ENCODE results near the gene TTC7B. TPM values are rescaled to one million over a fixed set of nuclear protein-coding genes. Genes with fewer than 3 reads are reported as not detected.

The TTC7B gene
- total and polyA plus RNA-seq, 10 of the 15 experiments (the other 5 are each of a cell fraction or from before 2014, with no cell fraction given): under 0.01 to 1.1 (median 0.26) TPM; not detected in 2

DNA sequence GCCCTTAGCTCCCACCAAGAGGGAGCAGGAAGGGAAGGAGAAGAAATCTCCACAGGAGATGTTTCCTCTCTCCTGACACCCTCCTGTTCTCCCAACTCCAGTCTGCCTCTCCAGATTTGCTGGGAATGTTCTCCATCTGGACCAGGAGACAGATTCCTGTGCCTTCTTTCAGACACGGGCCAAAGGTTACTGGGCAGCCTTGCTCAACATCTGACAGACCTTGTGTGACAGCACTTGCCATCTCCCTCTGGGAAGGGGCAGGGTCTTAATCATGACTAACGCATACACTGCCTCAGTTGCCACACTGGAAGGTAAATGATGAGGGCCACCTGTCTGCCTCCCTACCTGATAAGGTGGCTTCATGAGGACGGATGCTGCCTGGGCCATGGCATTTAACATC is 2.5 kb upstream of the TTC7B start (continued):
- TF ChIP-seq MYB (IDR thresholded peaks at IDR 0.05; ENCODE audit: borderline replicate concordance, low read depth, low read length): no peak

DNA sequence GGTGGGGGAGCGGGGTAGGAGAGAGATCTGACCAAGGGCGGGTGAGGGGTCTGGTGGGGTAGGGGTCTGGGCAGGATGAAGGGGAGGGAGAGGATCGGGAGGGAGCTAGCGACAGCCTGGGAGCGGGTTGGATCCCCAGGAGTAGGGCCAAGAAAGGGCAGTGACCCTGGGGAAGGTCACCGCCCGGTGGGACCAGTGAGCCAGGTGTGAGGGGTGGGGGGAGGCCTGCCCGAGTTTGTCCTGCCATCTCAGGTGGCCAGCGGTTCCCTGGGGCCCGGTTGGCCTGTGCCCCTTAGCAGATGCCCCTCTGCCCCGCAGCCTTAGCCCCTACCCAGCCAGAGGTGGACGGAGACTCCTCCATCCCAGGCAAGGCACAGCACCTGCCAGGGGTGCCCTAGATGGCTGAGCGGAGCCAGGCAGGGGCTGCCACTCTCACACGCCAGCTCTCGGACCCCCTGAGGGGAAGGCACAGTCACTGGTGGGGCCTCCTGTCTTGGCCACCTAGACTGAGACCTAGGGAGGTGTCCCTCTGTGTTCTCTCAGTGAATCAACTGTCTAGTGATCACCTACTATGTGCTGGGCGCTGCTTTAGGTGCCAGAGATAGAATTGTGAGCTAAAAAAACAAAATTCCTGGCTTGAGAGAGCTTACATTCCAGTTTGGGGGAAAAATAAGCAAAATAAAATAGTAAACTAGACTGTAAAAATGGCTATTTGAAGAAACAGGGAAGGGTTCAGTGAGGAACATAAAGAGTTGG is 629 bp upstream of the TTC7B start:
- H3K79me2 ChIP-seq (ENCODE audit: control insufficient read depth, insufficient read depth, low read length): no peaks in the 10 kb centered on the region

More for the DNA sequence above, 629 bp upstream of the TTC7B start:
- DNase-seq (ENCODE audit: low read depth, low spot score) (no peak), ATAC-seq (no peak), FAIRE-seq (no peak)
- no peaks in the 10 kb centered on the region for H4K20me1 ChIP-seq (ENCODE audit: control insufficient read depth, insufficient read depth)
- H3K4me1 ChIP-seq (ENCODE audit: control insufficient read depth, insufficient read depth, low read length): no peaks in the 10 kb centered on the region
- ChIA-PET SMC1A (ENCODE audit: uncharacterized antibody, unreplicated experiment) (no interaction called here), RAD21 (ENCODE audit: unreplicated experiment) (no interaction called here), POLR2A (no interaction called here), CTCF (no interaction called here)
- no peak overlapping the region for H3K4me3 ChIP-seq
- in situ Hi-C loops (cut with MboI) (no loop called here), intact Hi-C loops (cut with micrococcal nuclease; ENCODE audit: unreplicated experiment) (no loop called here)
- H3K27me3 ChIP-seq (replicated peaks in 1 of 2; ENCODE audit: control insufficient read depth in 2 of 2, insufficient read depth in 2 of 2, low read length in 1 of 2): peaks cover 2 to 6% of the 10 kb centered on the region in 2 experiments; a peak in 3 of 4 replicates
- BruUV-seq (replicated peaks): no TSS peak
- H3K36me3 ChIP-seq (ENCODE audit: control insufficient read depth in 2 of 2, insufficient read depth in 2 of 2, low read length in 1 of 2): no peaks in the 10 kb centered on the region
- TF ChIP-seq NBN (IDR thresholded peaks at IDR 0.05) (no peak), JUND (IDR thresholded peaks at IDR 0.05; ENCODE audit: low read depth, low read length) (no peak), BCL11A (IDR thresholded peaks at IDR 0.05; ENCODE audit: low read depth, low read length) (no peak), MTA2 (IDR thresholded peaks at IDR 0.05; ENCODE audit: low read depth) (no peak), HCFC1 (IDR thresholded peaks at IDR 0.05; ENCODE audit: low read length) (no peak), KAT2A (conservative IDR thresholded peaks at IDR 0.05; ENCODE audit: control insufficient read depth, low read depth, low read length) (no peak), NR2C2 (IDR thresholded peaks at IDR 0.05; ENCODE audit: borderline replicate concordance, control insufficient read depth, insufficient read length, low read depth) (no peak), SIX5 (IDR thresholded peaks at IDR 0.05; ENCODE audit: low read depth, low read length, severe bottlenecking) (no peak), TCF3 (IDR thresholded peaks at IDR 0.05; ENCODE audit: borderline replicate concordance, insufficient read depth, low read depth, low read length) (no peak), RBBP5 (conservative IDR thresholded peaks at IDR 0.05) (no peak), IRF4 (IDR thresholded peaks at IDR 0.05; ENCODE audit: low read depth, low read length) (no peak)
- TF ChIP-seq, protein P1, sequence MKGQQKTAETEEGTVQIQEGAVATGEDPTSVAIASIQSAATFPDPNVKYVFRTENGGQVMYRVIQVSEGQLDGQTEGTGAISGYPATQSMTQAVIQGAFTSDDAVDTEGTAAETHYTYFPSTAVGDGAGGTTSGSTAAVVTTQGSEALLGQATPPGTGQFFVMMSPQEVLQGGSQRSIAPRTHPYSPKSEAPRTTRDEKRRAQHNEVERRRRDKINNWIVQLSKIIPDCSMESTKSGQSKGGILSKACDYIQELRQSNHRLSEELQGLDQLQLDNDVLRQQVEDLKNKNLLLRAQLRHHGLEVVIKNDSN (IDR thresholded peaks at IDR 0.05; ENCODE audit: borderline replicate concordance, extremely low read length, insufficient read depth, low read depth, low read length): no peak
- TF ChIP-seq, protein P2, sequence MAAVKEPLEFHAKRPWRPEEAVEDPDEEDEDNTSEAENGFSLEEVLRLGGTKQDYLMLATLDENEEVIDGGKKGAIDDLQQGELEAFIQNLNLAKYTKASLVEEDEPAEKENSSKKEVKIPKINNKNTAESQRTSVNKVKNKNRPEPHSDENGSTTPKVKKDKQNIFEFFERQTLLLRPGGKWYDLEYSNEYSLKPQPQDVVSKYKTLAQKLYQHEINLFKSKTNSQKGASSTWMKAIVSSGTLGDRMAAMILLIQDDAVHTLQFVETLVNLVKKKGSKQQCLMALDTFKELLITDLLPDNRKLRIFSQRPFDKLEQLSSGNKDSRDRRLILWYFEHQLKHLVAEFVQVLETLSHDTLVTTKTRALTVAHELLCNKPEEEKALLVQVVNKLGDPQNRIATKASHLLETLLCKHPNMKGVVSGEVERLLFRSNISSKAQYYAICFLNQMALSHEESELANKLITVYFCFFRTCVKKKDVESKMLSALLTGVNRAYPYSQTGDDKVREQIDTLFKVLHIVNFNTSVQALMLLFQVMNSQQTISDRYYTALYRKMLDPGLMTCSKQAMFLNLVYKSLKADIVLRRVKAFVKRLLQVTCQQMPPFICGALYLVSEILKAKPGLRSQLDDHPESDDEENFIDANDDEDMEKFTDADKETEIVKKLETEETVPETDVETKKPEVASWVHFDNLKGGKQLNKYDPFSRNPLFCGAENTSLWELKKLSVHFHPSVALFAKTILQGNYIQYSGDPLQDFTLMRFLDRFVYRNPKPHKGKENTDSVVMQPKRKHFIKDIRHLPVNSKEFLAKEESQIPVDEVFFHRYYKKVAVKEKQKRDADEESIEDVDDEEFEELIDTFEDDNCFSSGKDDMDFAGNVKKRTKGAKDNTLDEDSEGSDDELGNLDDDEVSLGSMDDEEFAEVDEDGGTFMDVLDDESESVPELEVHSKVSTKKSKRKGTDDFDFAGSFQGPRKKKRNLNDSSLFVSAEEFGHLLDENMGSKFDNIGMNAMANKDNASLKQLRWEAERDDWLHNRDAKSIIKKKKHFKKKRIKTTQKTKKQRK (IDR thresholded peaks at IDR 0.05; ENCODE audit: low read depth, low read length): no peak
- H3K27ac ChIP-seq (ENCODE audit: control insufficient read depth, insufficient read depth): no peak overlapping the region
- WGBS (ENCODE audit: insufficient coverage, insufficient replicate concordance, low lambda C conversion rate, missing lambda C conversion rate): 26% methylated on average over 11 of the region's 16 CpGs
- no peaks in the 10 kb centered on the region for H3K9me3 ChIP-seq (replicated peaks; ENCODE audit: control insufficient read depth, insufficient read depth, low read length)
- no peak overlapping the region for H3K9ac ChIP-seq (ENCODE audit: control insufficient read depth, insufficient read depth, low read length)
- H2AFZ ChIP-seq (ENCODE audit: control insufficient read depth, low read depth, low read length): no peak overlapping the region
- no peak overlapping the region for H3K4me2 ChIP-seq (ENCODE audit: control insufficient read depth, insufficient read depth)
